HepG2 (cell line): ENCODE data around the gene PPP1R8. TPM values are rescaled to one million over a fixed set of nuclear protein-coding genes. Genes with fewer than 3 reads are reported as not detected.
A peak's percentile ranks its signal among the peaks of the same experiment; 100 is the strongest.

Experiments used
- CAMTA2 ChIP-seq: sonication (generic); formaldehyde crosslinking; IDR thresholded peaks from 2 replicates; pipeline ENCODE4 v1.4.0; 2020; ENCODE audit warnings: mild to moderate bottlenecking, missing genetic modification reagents, borderline replicate concordance
- GABPB1 ChIP-seq: IDR thresholded peaks from 2 replicates; pipeline ENCODE4 v1.6.1; 2016; ENCODE audit warnings: mild to moderate bottlenecking, missing genetic modification reagents, moderate library complexity, missing compliant biosample characterization
- HBP1 ChIP-seq: IDR thresholded peaks from 2 replicates; pipeline ENCODE4 v1.6.1; 2016; ENCODE audit warnings: low read depth, control low read depth
- IKZF4 ChIP-seq: sonication (generic); formaldehyde crosslinking; IDR thresholded peaks from 2 replicates; pipeline ENCODE4 v1.5.1; 2020; ENCODE audit warnings: borderline replicate concordance, mild to moderate bottlenecking, low read depth, missing genetic modification reagents; ENCODE audit errors: not compliant biosample characterization
- MIER3 ChIP-seq: IDR thresholded peaks from 2 replicates; pipeline ENCODE4 v1.6.1; 2016; ENCODE audit warnings: missing compliant biosample characterization, borderline replicate concordance
- RFXAP ChIP-seq: sonication (generic); formaldehyde crosslinking; IDR thresholded peaks from 2 replicates; pipeline ENCODE4 v1.4.0; 2020; ENCODE audit warnings: missing genetic modification reagents, borderline replicate concordance
- RNF2 ChIP-seq: fragments of 450-650 bp; conservative IDR thresholded peaks from 2 replicates; pipeline ENCODE4 v1.6.1; 2016; ENCODE audit warnings: low read depth
- SMC3 ChIP-seq: IDR thresholded peaks from 2 replicates; pipeline ENCODE4 v1.6.1; 2011; ENCODE audit warnings: low read length, improper control_type of control experiment
- THAP8 ChIP-seq: sonication (generic); formaldehyde crosslinking; IDR thresholded peaks from 2 replicates; pipeline ENCODE4 v1.5.1; 2020; ENCODE audit warnings: missing genetic modification reagents, mild to moderate bottlenecking, borderline replicate concordance
- TRIM22 ChIP-seq: fragments of 450-650 bp; IDR thresholded peaks from 2 replicates; pipeline ENCODE4 v1.6.1; 2017
- ZMYM4 ChIP-seq: sonication (generic); formaldehyde crosslinking; IDR thresholded peaks from 2 replicates; pipeline ENCODE4 v1.8.1; 2023; ENCODE audit warnings: mild to moderate bottlenecking, missing genetic modification reagents
- ZNF333 ChIP-seq: sonication (generic); formaldehyde crosslinking; IDR thresholded peaks from 2 replicates; pipeline ENCODE4 v1.4.0; 2020; ENCODE audit warnings: mild to moderate bottlenecking, missing genetic modification reagents, borderline replicate concordance
- ZNF362 ChIP-seq: sonication (generic); formaldehyde crosslinking; IDR thresholded peaks from 2 replicates; pipeline ENCODE4 v1.4.0; 2020; ENCODE audit warnings: missing genetic modification reagents, mild to moderate bottlenecking, borderline replicate concordance
- ZNF616 ChIP-seq: sonication (generic); formaldehyde crosslinking; IDR thresholded peaks from 2 replicates; pipeline ENCODE4 v1.5.0; 2020; ENCODE audit warnings: low read depth, mild to moderate bottlenecking, missing genetic modification reagents
- ZNF646 ChIP-seq: sonication (generic); formaldehyde crosslinking; IDR thresholded peaks from 2 replicates; pipeline ENCODE4 v1.9.0; 2021; ENCODE audit warnings: mild to moderate bottlenecking, missing genetic modification reagents
- ZNF75D ChIP-seq: sonication (generic); formaldehyde crosslinking; IDR thresholded peaks from 2 replicates; pipeline ENCODE4 v1.8.1; 2023; ENCODE audit warnings: missing genetic modification reagents, mild to moderate bottlenecking, borderline replicate concordance
- ZSCAN21 ChIP-seq: sonication (generic); formaldehyde crosslinking; IDR thresholded peaks from 2 replicates; pipeline ENCODE4 v1.8.0; 2022; ENCODE audit warnings: mild to moderate bottlenecking, missing genetic modification reagents, moderate library complexity, borderline replicate concordance
- polyA plus RNA-seq, 8 experiments: library from polyadenylated mRNA; depleted of rRNA in 3 of 8; stranded (reverse) in 7 of 8; unstranded in 1 of 8; fragments of >200 nt; fragmentation: Illumina TruSeq in 4 of 8; extraction: Trizol in 4 of 8; gene quantifications; 2 replicates each; pipeline versions ENCODE4 v1.2.1 to v1.2.3, GENCODE V29; 2011 to 2016; ENCODE audit warnings: low read depth in 4 of 8, missing spikeins in 1 of 8, mixed read lengths in 1 of 8; ENCODE audit not compliant: insufficient read depth in 1 of 8
- total RNA-seq, 5 experiments: library from RNA; depleted of rRNA; stranded (reverse); fragments of >200 nt; fragmentation: Illumina TruSeq; extraction: Trizol; gene quantifications; 2 replicates each; pipeline ENCODE4 v1.2.3, GENCODE V29; 2016; ENCODE audit warnings: low read depth in 1 of 5

Gene PPP1R8
- total and polyA plus RNA-seq, 2 of the 13 experiments (the other 11 are each of a cell fraction or from before 2014, with no cell fraction given) = 38.3 to 62.2 TPM

- TF ChIP-seq ZNF616 (CRISPR knock-in tag) (no peak), ZSCAN21 (peak; percentile 52; the same call in 1 of the 2 replicates), HBP1 (CRISPR knock-in tag) (no peak), ZNF333 (no peak), ZMYM4 (no peak), ZNF75D (CRISPR knock-in tag) (no peak), CAMTA2 (CRISPR knock-in tag) (no peak), ZNF362 (CRISPR knock-in tag) (no peak), TRIM22 (no peak), RNF2 (0 out of 2 replicates have a peak, but pooled peaks have one; percentile 21), GABPB1 (CRISPR knock-in tag) (peak; percentile 44; the same call in 1 of the 2 replicates), IKZF4 (CRISPR knock-in tag) (no peak), MIER3 (no peak), RFXAP (CRISPR knock-in tag) (no peak), ZNF646 (CRISPR knock-in tag) (no peak), THAP8 (CRISPR knock-in tag) (no peak), SMC3 (no peak)
Measured at GRCh38 chr1:27868932-27869718, 38.5 kb downstream of the PPP1R8 start (continued).
